Activated T-helper 2 cell treated with anti-CD3 and anti-CD28 coated beads, Interferon-gamma antibody, Interleukin-2, Interleukin-4, amounts not matched to agents 10 μg/mL and 5 μg/mL and 100 μg/mL, durations not matched to agents 14 hours and 24 hours and 36 hours (primary cell): ENCODE results near the gene NBPF10. TPM values are rescaled to one million over a fixed set of nuclear protein-coding genes. Genes with fewer than 3 reads are reported as not detected.
"Not testable (repeated sequence)": the region's sequence is repeated elsewhere in the genome, so short reads cannot be mapped to it uniquely, and the experiment has no call there.

Experiments
- DNase-seq: peaks from one replicate; pipeline ENCODE4 v3.0.0; 2021; ENCODE audit warnings: low spot score
- H3K27ac Mint-ChIP-seq: one replicate; pipeline ENCODE4 v1.8.0; 2021; ENCODE audit warnings: mixed read lengths
- H3K27me3 Mint-ChIP-seq: one replicate; pipeline ENCODE4 v1.8.0; 2021; ENCODE audit warnings: low read depth, mixed read lengths
- H3K36me3 Mint-ChIP-seq: one replicate; pipeline ENCODE4 v1.8.0; 2021; ENCODE audit warnings: low read depth, mixed read lengths
- H3K4me1 Mint-ChIP-seq: one replicate; pipeline ENCODE4 v1.8.0; 2021; ENCODE audit warnings: low read depth, mixed read lengths
- H3K4me3 Mint-ChIP-seq: one replicate; pipeline ENCODE4 v1.8.0; 2021; ENCODE audit warnings: low read depth, mild to moderate bottlenecking, moderate library complexity, mixed read lengths
- H3K9me3 Mint-ChIP-seq: one replicate; pipeline ENCODE4 v1.8.0; 2021; ENCODE audit warnings: mixed read lengths
- intact Hi-C: fragments of 100-400 bp; cut with micrococcal nuclease; formaldehyde crosslinking; loops from one replicate; pipeline ENCODE4 v1.15.1; 2023
- total RNA-seq: library from RNA; stranded (reverse); gene quantifications from 2 replicates; pipeline ENCODE4 v1.2.3, GENCODE V29; 2022

NBPF10 gene
- total RNA-seq, result 4.2 and 4.9 TPM in 2 replicates

GRCh38 chr1:146144465-146144864, at the start of gene NBPF10:
Gene NBPF10, minus strand, starts transcription at chr1:146144804. Its CDS starts 35 bp downstream, at chr1:146144769.
- H3K9me3 Mint-ChIP-seq, H3K27ac Mint-ChIP-seq, DNase-seq: not testable (repeated sequence)

GRCh38 chr1:146174531-146174930, 29.9 kb upstream of the NBPF10 start:
- H3K27ac Mint-ChIP-seq, H3K4me3 Mint-ChIP-seq: not testable (repeated sequence)

More at GRCh38 chr1:146144465-146144864, at the start of gene NBPF10:
- intact Hi-C loops, H3K27me3 Mint-ChIP-seq, H3K4me3 Mint-ChIP-seq, H3K4me1 Mint-ChIP-seq, H3K36me3 Mint-ChIP-seq: not testable (repeated sequence)

DNA sequence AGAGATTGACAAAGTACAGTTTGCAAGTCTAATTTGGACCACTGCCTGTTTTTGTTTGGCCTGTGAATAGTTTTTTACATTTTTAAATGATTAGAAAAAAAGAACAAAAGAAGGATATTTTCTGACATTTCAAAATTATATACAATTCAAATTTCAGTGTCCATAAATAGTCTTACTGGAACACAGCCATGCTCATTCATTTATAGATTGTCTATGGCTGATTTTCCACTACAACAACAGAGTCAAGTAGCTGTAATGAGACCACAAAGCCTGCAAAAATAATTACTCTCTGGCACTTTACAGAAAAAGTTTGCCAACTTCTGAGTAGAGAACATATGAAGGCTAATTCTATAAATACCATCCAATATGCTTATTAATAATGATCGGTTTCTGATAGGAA, 23.1 kb upstream of the NBPF10 start:
- H3K4me3 Mint-ChIP-seq, H3K9me3 Mint-ChIP-seq, H3K36me3 Mint-ChIP-seq, H3K27me3 Mint-ChIP-seq, H3K27ac Mint-ChIP-seq, DNase-seq, H3K4me1 Mint-ChIP-seq, intact Hi-C loops: not testable (repeated sequence)

More at GRCh38 chr1:146174531-146174930, 29.9 kb upstream of the NBPF10 start:
- H3K4me1 Mint-ChIP-seq, H3K27me3 Mint-ChIP-seq, intact Hi-C loops, H3K9me3 Mint-ChIP-seq, DNase-seq, H3K36me3 Mint-ChIP-seq: not testable (repeated sequence)

GRCh38 chr1:146167273-146167672, 22.7 kb upstream of the NBPF10 start:
- intact Hi-C loops, H3K4me3 Mint-ChIP-seq, H3K27ac Mint-ChIP-seq, H3K27me3 Mint-ChIP-seq, DNase-seq, H3K4me1 Mint-ChIP-seq, H3K36me3 Mint-ChIP-seq, H3K9me3 Mint-ChIP-seq: not testable (repeated sequence)

Other genes starting within 250 kb of the NBPF10 start
- gene ITGA10, start 234.8 kb downstream of the NBPF10 start, total RNA-seq, result 0.89 and 1.1 TPM in 2 replicates
- gene PEX11B, start 226.1 kb downstream of the NBPF10 start, total RNA-seq, result 22.1 and 23.4 TPM in 2 replicates
- gene RBM8A, start 217.3 kb downstream of the NBPF10 start, total RNA-seq, result 270 and 287 TPM in 2 replicates
- gene LIX1L, start 186.8 kb downstream of the NBPF10 start, total RNA-seq, result 38.1 and 39.4 TPM in 2 replicates
- 4.1 TPM in 2 replicates for gene ANKRD34A, start 180.2 kb downstream of the NBPF10 start, total RNA-seq
- 13.2 and 14.7 TPM in 2 replicates for gene POLR3GL, start 180.1 kb downstream of the NBPF10 start, total RNA-seq
- gene TXNIP, start 148.2 kb downstream of the NBPF10 start, total RNA-seq, result 37.8 and 39.1 TPM in 2 replicates
- not detected in 2 replicates for gene HJV, start 123.1 kb downstream of the NBPF10 start, total RNA-seq
- 40.9 and 41.9 TPM in 2 replicates for gene NOTCH2NLA, start 84.2 kb upstream of the NBPF10 start, total RNA-seq